Panc1 (cell line): ENCODE data around the gene EP300.

Experiments used
- POLR2AphosphoS5 ChIP-seq: IDR thresholded peaks from 2 replicates; pipeline ENCODE4 v1.6.1; 2012; ENCODE audit warnings: mild to moderate bottlenecking, low read depth, low read length, moderate library complexity
- TCF7L2 ChIP-seq: IDR thresholded peaks from 2 replicates; pipeline ENCODE4 v1.6.1; 2011; ENCODE audit warnings: mild to moderate bottlenecking, low read depth, low read length, inconsistent platforms
- TF ChIP-seq, protein P1 (sequence below): fragments of 450-650 bp; IDR thresholded peaks from 2 replicates; pipeline ENCODE4 v1.5.1; 2017; ENCODE audit warnings: mild to moderate bottlenecking

DNA sequence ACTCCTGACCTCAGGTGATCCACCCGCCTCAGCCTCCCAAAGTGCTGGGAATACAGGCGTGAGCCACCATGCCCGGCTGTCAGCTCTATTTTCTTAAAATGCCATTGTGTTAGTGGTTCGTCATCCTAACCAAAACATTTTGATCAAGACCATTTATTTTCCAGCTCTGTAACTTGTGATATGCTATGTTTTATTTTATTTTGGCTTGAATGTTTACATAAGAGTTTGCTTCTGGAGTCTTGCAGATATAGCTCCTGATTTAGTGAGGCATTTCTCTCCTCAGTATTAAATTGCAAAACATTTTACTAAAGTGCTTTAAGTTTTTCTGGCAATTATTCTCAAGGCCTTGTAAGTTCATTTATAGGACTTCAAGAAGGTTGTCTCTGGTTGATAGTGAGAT, 4.4 kb downstream of the EP300 start:
- TF ChIP-seq TCF7L2 (no peak), POLR2AphosphoS5 (no peak)
- TF ChIP-seq, protein P1, sequence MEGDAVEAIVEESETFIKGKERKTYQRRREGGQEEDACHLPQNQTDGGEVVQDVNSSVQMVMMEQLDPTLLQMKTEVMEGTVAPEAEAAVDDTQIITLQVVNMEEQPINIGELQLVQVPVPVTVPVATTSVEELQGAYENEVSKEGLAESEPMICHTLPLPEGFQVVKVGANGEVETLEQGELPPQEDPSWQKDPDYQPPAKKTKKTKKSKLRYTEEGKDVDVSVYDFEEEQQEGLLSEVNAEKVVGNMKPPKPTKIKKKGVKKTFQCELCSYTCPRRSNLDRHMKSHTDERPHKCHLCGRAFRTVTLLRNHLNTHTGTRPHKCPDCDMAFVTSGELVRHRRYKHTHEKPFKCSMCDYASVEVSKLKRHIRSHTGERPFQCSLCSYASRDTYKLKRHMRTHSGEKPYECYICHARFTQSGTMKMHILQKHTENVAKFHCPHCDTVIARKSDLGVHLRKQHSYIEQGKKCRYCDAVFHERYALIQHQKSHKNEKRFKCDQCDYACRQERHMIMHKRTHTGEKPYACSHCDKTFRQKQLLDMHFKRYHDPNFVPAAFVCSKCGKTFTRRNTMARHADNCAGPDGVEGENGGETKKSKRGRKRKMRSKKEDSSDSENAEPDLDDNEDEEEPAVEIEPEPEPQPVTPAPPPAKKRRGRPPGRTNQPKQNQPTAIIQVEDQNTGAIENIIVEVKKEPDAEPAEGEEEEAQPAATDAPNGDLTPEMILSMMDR = no peak
